ENCODE measurements around the gene GOLIM4. TPM values are rescaled to one million over a fixed set of nuclear protein-coding genes. Genes with fewer than 3 reads are reported as not detected.

GOLIM4 gene
- total and polyA plus RNA-seq, 2 donors (not counting 1 experiment from before 2014, with no cell fraction given), result 46.2 to 77.3 TPM

DNA sequence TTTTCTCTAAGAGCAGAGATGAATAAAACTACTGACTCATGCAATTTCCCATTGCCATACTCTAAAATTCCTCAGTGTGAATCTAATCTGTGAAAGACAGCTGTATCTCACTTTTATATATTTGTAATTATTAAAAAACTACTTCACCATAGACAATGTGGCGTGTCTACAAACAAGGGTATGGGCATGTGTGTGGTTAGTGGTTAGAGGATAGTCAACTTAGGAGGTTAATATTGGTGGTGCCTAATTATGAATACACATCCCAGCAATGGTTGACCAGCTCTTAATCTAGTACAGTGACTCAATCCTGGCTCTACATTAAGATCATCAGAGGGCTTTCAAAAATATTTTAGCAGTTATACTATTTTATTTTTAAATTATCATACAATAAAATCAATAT lies 94.5 kb downstream of the GOLIM4 start:
- Histone ChIP-seq H3K79me2 (ENCODE audit: control insufficient read depth, insufficient read depth, low read length) (no peaks in the 10 kb centered on the region), H3K27me3 (ENCODE audit: control insufficient read depth, insufficient read depth, low read length) (no peaks in the 10 kb centered on the region), H3K9ac (ENCODE audit: insufficient read depth, low read length) (no peak overlapping the region), H3K4me1 (ENCODE audit: control insufficient read depth, extremely low read depth, insufficient read depth, low read length) (no peaks in the 10 kb centered on the region), H3K27ac (ENCODE audit: insufficient read depth, low read length) (no peak overlapping the region), H2AFZ (ENCODE audit: low read length) (no peak overlapping the region), H3K4me2 (ENCODE audit: extremely low read depth, insufficient read depth, low read length) (no peak overlapping the region), H3K9me3 (ENCODE audit: control insufficient read depth, insufficient read depth, low read depth, low read length) (no peaks in the 10 kb centered on the region), H3K36me3 (ENCODE audit: control insufficient read depth, insufficient read depth, low read length) (no peaks in the 10 kb centered on the region), H3K4me3 (replicated peaks in 1 of 4; ENCODE audit: control extremely low read depth in 1 of 4, insufficient read depth in 1 of 4, low read depth in 3 of 4, low read length in 4 of 4) (no peak overlapping the region), H4K20me1 (ENCODE audit: control insufficient read depth, extremely low read depth, insufficient read depth, low read length) (no peaks in the 10 kb centered on the region)
- TF ChIP-seq, protein P1, sequence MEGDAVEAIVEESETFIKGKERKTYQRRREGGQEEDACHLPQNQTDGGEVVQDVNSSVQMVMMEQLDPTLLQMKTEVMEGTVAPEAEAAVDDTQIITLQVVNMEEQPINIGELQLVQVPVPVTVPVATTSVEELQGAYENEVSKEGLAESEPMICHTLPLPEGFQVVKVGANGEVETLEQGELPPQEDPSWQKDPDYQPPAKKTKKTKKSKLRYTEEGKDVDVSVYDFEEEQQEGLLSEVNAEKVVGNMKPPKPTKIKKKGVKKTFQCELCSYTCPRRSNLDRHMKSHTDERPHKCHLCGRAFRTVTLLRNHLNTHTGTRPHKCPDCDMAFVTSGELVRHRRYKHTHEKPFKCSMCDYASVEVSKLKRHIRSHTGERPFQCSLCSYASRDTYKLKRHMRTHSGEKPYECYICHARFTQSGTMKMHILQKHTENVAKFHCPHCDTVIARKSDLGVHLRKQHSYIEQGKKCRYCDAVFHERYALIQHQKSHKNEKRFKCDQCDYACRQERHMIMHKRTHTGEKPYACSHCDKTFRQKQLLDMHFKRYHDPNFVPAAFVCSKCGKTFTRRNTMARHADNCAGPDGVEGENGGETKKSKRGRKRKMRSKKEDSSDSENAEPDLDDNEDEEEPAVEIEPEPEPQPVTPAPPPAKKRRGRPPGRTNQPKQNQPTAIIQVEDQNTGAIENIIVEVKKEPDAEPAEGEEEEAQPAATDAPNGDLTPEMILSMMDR (conservative IDR thresholded peaks at IDR 0.05 in 1 of 2, IDR thresholded peaks at IDR 0.05 in 1 of 2; ENCODE audit: low read depth in 1 of 2, low read length in 2 of 2), result no peak
- TF ChIP-seq EZH2 (IDR thresholded peaks at IDR 0.05; ENCODE audit: low read length, missing control alignments), result no peak
- no peak for DNase-seq (ENCODE audit: low read depth in 2 of 2)

DNA sequence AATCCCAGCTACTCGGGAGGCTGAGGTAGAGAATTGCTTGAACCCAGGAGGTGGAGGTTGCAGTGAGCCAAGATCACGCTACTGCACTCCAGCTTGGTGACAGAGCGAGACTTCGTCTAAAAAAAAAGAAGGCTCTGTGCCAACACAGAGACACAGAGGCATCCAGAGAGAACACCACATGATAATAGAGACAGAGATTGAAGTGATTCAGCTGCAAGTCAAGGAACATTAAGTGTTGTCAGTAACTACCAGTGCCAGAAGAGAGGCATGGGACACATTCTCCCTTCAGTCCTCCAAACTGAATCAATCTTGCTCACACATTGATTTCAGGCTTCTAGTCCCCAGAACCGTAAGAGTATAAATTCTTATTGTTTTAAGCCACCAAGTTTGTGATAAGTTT lies 97.5 kb downstream of the GOLIM4 start:
- Histone ChIP-seq H3K36me3 (ENCODE audit: control insufficient read depth, insufficient read depth, low read length) (no peaks in the 10 kb centered on the region), H3K27ac (ENCODE audit: insufficient read depth, low read length) (no peak overlapping the region), H3K4me1 (ENCODE audit: control insufficient read depth, extremely low read depth, insufficient read depth, low read length) (no peaks in the 10 kb centered on the region), H3K4me2 (ENCODE audit: extremely low read depth, insufficient read depth, low read length) (no peak overlapping the region), H2AFZ (ENCODE audit: low read length) (no peak overlapping the region), H3K27me3 (ENCODE audit: control insufficient read depth, insufficient read depth, low read length) (no peaks in the 10 kb centered on the region), H3K9me3 (ENCODE audit: control insufficient read depth, insufficient read depth, low read depth, low read length) (no peaks in the 10 kb centered on the region), H3K79me2 (ENCODE audit: control insufficient read depth, insufficient read depth, low read length) (no peaks in the 10 kb centered on the region), H4K20me1 (ENCODE audit: control insufficient read depth, extremely low read depth, insufficient read depth, low read length) (no peaks in the 10 kb centered on the region), H3K9ac (ENCODE audit: insufficient read depth, low read length) (no peak overlapping the region), H3K4me3 (replicated peaks in 1 of 4; ENCODE audit: control extremely low read depth in 1 of 4, insufficient read depth in 1 of 4, low read depth in 3 of 4, low read length in 4 of 4) (no peak overlapping the region)
- no peak for DNase-seq (ENCODE audit: low read depth in 2 of 2)
- TF ChIP-seq EZH2 (IDR thresholded peaks at IDR 0.05; ENCODE audit: low read length, missing control alignments), result no peak
- TF ChIP-seq, protein P1 (conservative IDR thresholded peaks at IDR 0.05 in 1 of 2, IDR thresholded peaks at IDR 0.05 in 1 of 2; ENCODE audit: low read depth in 1 of 2, low read length in 2 of 2), result no peak

DNA sequence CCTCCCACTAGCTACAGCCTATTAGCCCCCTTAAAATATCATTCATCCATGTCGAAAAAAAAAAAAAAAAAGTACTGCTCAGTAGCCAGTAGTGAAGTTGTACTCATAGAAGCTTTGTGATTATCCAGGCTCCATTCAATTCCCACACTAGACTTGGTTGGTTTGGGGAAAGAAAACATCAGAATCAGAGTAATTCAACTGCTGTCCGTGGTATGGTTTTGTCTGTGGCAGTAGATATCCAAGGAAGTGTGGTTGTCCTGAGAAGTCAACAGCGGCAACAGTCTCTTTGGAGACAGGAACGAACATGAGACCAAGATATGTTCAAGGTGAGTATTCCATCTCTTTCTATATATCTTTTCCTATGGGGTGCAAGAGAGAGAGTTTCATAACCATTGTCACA lies 99.2 kb downstream of the GOLIM4 start:
- Histone ChIP-seq H3K79me2 (ENCODE audit: control insufficient read depth, insufficient read depth, low read length) (no peaks in the 10 kb centered on the region), H3K36me3 (ENCODE audit: control insufficient read depth, insufficient read depth, low read length) (no peaks in the 10 kb centered on the region), H3K4me3 (replicated peaks in 1 of 4; ENCODE audit: control extremely low read depth in 1 of 4, insufficient read depth in 1 of 4, low read depth in 3 of 4, low read length in 4 of 4) (no peak overlapping the region), H4K20me1 (ENCODE audit: control insufficient read depth, extremely low read depth, insufficient read depth, low read length) (no peaks in the 10 kb centered on the region), H3K27ac (ENCODE audit: insufficient read depth, low read length) (no peak overlapping the region), H3K4me2 (ENCODE audit: extremely low read depth, insufficient read depth, low read length) (no peak overlapping the region), H3K27me3 (ENCODE audit: control insufficient read depth, insufficient read depth, low read length) (no peaks in the 10 kb centered on the region), H2AFZ (ENCODE audit: low read length) (no peak overlapping the region), H3K9ac (ENCODE audit: insufficient read depth, low read length) (no peak overlapping the region), H3K9me3 (ENCODE audit: control insufficient read depth, insufficient read depth, low read depth, low read length) (no peaks in the 10 kb centered on the region), H3K4me1 (ENCODE audit: control insufficient read depth, extremely low read depth, insufficient read depth, low read length) (no peaks in the 10 kb centered on the region)
- TF ChIP-seq, protein P1 (conservative IDR thresholded peaks at IDR 0.05 in 1 of 2, IDR thresholded peaks at IDR 0.05 in 1 of 2; ENCODE audit: low read depth in 1 of 2, low read length in 2 of 2), result no peak
- TF ChIP-seq EZH2 (IDR thresholded peaks at IDR 0.05; ENCODE audit: low read length, missing control alignments), result no peak
- no peak for DNase-seq (ENCODE audit: low read depth in 2 of 2)
